GM21717 (cell line): ENCODE measurements around the gene PABPN1.

Experiments used
- ATAC-seq: cut with Tn5 transposase; IDR thresholded peaks from one replicate; pipeline ENCODE4 v1.9.1; 2021; ENCODE audit warnings: mild to moderate bottlenecking, moderate library complexity; ENCODE audit not compliant: unreplicated experiment

Gene PABPN1

GRCh38 chr14:23326491-23327332 is 5.5 kb downstream of the PABPN1 start:
- ATAC-seq, result no peak

DNA sequence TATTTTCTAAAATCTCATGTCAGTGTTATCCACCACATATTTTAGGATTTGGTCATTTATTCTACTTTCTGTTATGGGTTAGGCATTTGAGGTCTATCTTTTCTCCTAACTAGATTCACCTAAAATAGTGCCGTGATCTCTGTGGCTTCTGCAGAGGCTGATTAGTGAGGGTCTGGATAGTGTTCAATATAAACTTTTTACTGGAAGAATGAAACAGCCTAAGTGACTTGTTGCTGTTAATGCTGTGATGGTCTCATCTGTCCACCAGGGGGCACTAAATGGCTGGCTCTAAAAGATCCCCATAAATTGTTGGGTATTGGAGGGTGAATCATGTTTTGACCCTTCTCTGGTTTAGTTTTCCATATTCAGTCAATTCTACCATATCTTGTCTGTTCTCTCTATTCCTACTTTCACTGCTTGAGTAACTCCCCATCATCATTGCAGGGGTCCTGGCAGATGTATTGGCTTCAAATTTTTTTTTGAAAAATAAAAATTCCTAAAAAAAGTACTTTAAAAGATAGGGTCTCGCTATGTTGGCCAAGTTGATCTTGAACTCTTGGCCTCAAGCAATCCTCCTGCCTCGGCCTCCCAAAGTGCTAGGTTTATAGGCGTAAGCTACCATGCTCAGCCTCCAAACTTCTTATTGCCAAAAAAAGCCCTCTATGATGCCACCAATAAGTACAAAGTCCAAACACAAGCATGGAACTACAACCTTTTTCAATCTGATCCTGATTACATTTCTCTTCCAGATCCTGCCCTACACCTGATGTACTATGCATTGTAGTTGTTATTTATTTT is 6.9 kb downstream of the PABPN1 start:
- no peak for ATAC-seq

- no peak for ATAC-seq
Observed at GRCh38 chr14:23335623-23336022, 14.4 kb downstream of the PABPN1 start.

DNA sequence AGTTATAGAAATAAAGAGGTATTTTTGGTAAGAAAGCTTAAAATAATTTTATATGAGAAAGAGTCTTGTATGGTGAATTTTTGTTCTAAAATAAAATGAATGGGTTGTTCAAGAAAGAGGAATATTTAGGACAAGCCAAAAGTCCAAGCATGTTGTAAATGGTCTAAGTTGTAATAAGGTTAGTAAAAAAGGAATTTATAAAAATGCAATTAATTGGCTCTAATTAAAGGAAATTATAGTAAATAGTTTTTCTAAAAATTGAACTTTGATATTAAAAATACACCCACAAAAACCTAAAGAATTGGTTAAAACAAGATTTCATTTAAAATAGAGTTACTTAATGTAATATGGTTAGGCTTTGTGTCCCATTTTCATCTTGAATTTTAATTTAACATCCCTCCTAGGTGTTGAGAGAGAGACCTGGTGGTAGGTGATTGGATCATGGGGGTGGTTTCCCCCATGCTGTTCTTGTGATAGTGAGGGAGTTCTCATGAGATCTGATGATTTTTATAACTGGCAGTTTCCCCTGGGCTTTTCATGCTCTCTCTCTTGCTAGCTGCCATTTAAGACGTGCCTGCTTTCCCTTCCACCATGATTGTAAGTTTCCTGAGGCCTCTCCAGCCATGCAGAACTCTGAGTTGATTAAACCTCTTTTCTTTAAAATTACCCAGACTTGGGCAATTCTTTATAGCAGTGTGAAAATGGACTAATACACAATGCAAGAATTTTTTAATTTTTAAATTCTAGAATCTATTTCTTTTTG is 18.4 kb downstream of the PABPN1 start:
- no peak for ATAC-seq

- no peak for ATAC-seq
Observed at GRCh38 chr14:23344481-23344880, 23.2 kb downstream of the PABPN1 start.

DNA sequence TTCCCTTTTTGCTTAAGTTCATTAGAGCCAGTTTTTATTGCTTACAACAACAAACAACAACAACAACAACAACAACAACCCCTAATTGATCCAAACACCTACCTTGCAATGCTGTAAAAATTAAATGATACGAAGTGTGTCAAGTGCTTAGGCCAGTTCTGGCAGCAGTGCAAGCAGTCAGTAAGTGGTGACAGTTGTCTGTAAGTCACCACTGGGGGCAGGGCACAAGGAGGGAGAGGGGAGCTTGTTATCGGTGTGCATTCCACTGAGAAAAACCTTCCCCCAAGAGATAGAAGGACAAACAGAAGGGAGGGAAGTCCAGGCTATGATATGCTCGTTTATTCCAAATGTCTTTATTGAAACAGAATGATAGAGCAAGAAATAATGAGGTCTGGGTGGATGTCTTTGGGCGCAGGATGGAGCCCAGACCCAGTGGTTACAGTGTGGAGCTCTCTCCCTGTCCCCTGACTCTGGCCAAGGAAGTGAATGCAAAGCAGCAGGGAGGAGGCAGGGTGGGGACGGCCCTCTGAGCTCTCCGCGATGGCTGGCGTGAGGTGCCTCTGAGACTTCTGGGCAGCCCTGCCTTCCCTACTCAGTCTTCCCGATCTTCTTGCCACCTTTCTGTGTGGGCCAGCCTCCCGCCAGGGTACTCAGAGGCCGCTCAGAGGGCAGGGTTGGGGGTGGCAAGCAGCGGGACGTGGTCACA is 24.9 kb downstream of the PABPN1 start:
- no peak for ATAC-seq

DNA sequence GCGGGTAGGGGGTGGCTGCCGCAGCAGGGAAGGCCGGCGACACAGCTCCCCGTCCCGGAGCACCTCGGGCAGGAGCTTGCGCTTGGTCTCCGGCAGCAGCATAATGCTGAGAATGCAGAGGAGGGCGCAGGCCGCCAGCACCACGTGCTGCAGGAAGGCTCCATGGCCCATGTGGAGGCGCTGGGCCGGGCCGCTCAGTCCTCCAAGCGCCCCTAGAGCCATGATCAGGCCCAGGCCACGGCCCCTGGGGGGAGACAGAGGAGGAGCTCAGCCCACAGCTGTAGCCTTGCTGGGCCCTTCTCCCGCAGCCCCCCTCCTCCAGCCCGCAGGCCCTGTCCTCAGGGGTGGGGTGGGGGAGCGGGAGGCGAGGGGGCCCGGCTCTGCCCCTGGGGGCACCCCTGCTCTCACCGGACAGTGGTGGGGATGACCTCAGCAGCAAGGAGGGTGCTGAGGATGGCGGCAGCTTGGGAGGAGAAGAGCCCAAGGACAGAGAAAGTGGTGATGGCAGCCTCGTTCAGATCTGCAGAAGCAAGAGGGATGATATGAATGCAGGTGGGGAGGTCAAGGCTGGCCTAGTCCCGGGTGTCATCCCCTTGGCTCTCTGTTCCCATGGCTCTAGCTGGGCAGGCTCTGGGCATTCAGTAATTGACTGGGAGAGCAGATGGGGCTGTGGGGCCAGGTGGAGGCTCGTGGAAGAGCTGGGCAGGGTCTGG is 25.6 kb downstream of the PABPN1 start:
- no peak for ATAC-seq

- no peak for ATAC-seq
Observed at GRCh38 chr14:23347406-23348296, 26.4 kb downstream of the PABPN1 start.

GRCh38 chr14:23348297-23348655 is 27.0 kb downstream of the PABPN1 start:
- no peak for ATAC-seq

DNA sequence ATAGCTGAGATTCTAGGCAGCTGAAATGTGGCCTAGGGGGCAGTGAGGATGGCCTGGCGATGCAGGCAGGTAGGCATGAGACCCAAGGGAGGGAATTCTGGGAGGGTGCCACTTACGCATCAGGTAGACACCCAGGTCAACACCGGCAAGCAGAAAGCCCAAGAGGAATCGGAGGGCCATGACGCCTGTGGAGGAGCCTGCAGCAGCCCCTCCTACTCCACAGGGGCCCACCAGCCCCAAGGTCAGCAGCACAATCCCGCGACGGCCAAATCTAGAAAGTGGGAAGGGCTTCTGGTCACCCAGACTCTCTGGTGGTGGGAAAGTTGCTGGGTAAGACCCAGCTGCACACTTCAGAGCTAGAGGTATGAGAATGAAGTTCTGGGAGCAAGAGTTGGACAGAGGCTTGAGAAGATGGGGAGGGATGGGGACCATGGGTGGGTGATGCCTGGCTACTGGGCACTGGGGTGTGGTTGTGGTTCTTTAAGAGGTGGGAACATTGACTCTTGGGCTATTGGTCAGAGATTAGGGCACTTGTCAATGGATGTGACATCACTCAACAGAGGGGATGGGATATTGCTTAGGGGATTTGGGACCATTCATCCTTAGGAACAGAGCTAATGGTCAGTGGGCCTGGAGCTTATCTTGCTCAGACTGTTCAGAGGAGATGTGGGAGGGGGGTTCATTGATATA is 28.0 kb downstream of the PABPN1 start:
- ATAC-seq, result no peak

GRCh38 chr14:23351681-23352505 is 30.6 kb downstream of the PABPN1 start:
- no peak for ATAC-seq

GRCh38 chr14:23352506-23353432 is 31.5 kb downstream of the PABPN1 start, which contains the start of gene SLC22A17:
SLC22A17 (minus strand) TSS chr14:23352887.
- no peak for ATAC-seq

DNA sequence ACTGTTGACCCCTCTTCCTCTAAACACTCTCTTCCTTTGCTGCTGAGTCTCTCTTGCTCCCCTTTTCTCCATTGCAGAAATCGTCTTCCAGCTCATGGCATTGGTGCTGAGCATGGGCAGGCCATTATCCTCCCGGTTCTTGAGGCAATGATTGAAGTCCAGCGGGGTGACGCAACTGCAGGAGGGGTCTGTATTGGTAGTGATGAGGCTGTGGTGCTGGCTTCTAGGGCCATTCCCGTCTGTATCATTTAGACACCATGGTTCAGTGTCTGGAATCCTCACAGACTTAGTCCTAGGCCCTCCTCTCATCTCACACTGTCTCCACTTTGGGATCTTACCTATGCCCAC is 32.1 kb downstream of the PABPN1 start:
- ATAC-seq, result no peak

- ATAC-seq, result no peak
Observed at GRCh38 chr14:23354990-23355389, 33.7 kb downstream of the PABPN1 start.

DNA sequence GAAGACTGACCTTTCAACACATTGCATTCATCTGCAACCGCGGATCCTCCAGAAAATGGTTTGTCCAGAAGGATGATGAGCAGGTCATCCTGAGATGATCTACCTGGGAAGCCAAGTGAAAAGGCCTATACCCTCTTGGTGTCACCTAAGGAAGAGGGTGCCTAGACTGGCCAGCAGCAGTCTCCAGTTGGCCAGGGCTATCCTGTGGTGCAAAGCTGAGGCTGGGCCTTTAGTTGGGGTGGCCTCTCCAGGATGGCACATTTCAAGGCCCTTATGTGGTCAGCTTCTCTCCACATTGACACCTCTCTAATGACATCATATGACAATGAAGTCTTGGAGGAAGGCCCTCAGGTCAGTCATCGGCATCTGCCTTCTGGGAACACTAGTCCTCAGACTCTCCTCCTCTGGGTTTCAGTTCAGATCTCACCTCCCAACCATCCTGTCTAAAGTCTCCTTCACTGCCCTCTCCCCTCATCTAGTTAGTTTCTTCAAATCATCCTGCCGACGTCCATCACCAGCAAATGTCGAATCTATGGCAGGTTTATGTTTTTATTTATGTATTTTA is 34.7 kb downstream of the PABPN1 start:
- no peak for ATAC-seq

- no peak for ATAC-seq
Observed at GRCh38 chr14:23356662-23357061, 35.4 kb downstream of the PABPN1 start.
